ENCODE results near the gene CWC25.

DNA sequence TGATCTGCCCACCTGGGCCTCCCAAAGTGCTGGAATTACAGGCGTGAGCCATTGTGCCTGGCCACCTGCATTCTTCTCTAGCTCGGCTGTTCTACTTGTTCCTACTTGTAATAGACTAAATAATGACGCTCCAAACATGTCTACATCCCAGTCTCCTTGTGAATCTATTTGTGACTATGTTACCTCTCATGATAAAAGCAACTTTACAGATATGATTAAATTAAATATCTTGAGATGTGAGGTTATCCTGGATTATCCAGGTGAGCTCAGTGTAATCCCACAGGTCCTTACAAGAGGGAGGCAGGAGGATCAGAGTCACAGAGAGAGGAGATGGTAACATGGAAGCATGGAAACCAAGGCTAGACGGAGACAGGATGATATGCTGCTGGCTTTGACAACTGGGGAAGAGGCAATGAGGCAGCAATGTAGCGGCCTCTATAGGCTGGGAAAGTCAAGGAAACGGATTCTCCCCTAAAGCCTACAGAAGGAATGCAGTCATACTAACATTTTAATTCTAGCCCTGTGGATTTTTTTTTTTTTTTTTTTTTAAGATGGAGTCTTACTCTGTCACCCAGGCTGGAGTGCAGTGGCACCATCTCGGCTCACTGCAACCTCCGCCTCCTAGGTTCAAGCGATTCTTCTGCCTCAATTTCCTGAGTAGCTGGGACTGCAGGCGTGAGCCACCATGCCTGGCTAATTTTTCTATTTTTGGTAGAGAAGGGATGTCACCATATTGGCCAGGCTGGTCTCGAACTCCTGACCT lies 39.7 kb upstream of the CWC25 start:
- TF ChIP-seq, protein P1, sequence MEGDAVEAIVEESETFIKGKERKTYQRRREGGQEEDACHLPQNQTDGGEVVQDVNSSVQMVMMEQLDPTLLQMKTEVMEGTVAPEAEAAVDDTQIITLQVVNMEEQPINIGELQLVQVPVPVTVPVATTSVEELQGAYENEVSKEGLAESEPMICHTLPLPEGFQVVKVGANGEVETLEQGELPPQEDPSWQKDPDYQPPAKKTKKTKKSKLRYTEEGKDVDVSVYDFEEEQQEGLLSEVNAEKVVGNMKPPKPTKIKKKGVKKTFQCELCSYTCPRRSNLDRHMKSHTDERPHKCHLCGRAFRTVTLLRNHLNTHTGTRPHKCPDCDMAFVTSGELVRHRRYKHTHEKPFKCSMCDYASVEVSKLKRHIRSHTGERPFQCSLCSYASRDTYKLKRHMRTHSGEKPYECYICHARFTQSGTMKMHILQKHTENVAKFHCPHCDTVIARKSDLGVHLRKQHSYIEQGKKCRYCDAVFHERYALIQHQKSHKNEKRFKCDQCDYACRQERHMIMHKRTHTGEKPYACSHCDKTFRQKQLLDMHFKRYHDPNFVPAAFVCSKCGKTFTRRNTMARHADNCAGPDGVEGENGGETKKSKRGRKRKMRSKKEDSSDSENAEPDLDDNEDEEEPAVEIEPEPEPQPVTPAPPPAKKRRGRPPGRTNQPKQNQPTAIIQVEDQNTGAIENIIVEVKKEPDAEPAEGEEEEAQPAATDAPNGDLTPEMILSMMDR (IDR thresholded peaks at IDR 0.05), result no peak
- TF ChIP-seq POLR2AphosphoS5 (IDR thresholded peaks at IDR 0.05), result no peak
